Right lobe of liver (tissue), 6 donors: ENCODE results near the gene TMEFF2. TPM values are rescaled to one million over a fixed set of nuclear protein-coding genes. Genes with fewer than 3 reads are reported as not detected.
A peak's percentile ranks its signal among the peaks of the same experiment; 100 is the strongest.
"Not testable (repeated sequence)": the region's sequence is repeated elsewhere in the genome, so short reads cannot be mapped to it uniquely, and the experiment has no call there.

Experiments used
- ATAC-seq, 4 donors: fragments of 200-7000 bp; cut with Tn5 transposase; one replicate each; pipeline ENCODE4 v1.9.1; 2020; ENCODE audit warnings: mild to moderate bottlenecking in 4 of 4, moderate library complexity in 4 of 4
- DNase-seq, 3 donors: peaks; one replicate each; pipeline ENCODE4 v3.0.0-alpha.2; 2020
- H3K27ac ChIP-seq, 3 donors: fragments of 200-600 bp; one replicate each; pipeline ENCODE4 v1.8.0; 2022
- H3K27me3 ChIP-seq, 2 donors: fragments of 200-600 bp; one replicate each; pipeline ENCODE4 v1.8.0; 2022
- H3K36me3 ChIP-seq, 4 donors: fragments of 200-600 bp; sonication (generic) in 1 of 4; one replicate each; pipeline versions ENCODE4 v1.5.1 to v1.8.0; 2017 to 2022; ENCODE audit warnings: control low read depth in 1 of 4
- H3K4me1 ChIP-seq, 4 donors: fragments of 200-600 bp; sonication (generic) in 1 of 4; one replicate each; pipeline versions ENCODE4 v1.5.1 to v1.8.0; 2017 to 2022; ENCODE audit warnings: control low read depth in 1 of 4
- H3K4me3 ChIP-seq, 3 donors: fragments of 200-600 bp; one replicate each; pipeline ENCODE4 v1.8.0; 2022
- H3K9me3 ChIP-seq, 4 donors: fragments of 200-600 bp; sonication (generic) in 1 of 4; one replicate each; pipeline versions ENCODE4 v1.5.1 to v1.8.0; 2017 to 2022; ENCODE audit warnings: control low read depth in 1 of 4
- CTCF ChIP-seq, 4 donors: fragments of 200-600 bp in 3 of 4; fragments of 450-650 bp in 1 of 4; IDR thresholded peaks; one replicate each; pipeline versions ENCODE4 v1.5.1 to v1.8.0; 2016 to 2022; ENCODE audit warnings: antibody characterized with exemption in 4 of 4, mild to moderate bottlenecking in 2 of 4
- POLR2A ChIP-seq: fragments of 450-650 bp; IDR thresholded peaks from one replicate; pipeline ENCODE4 v1.6.1; 2017; ENCODE audit warnings: antibody characterized with exemption, mild to moderate bottlenecking
- WGBS: methylation state at CpG from one replicate; pipeline ENCODE4 v1.1.6; 2018; ENCODE audit warnings: low coverage, low lambda C conversion rate; ENCODE audit not compliant: insufficient coverage; ENCODE audit errors: missing lambda C conversion rate; 5-methylcytosine and 5-hydroxymethylcytosine counted together
- intact Hi-C, 2 donors: fragments of 100-400 bp; cut with DNase I; formaldehyde crosslinking; loops; one replicate each; pipeline versions ENCODE4 v1.11.2 to v1.14.1; 2022
- total RNA-seq, 6 experiments: library from RNA; depleted of rRNA in 2 of 6; stranded (reverse); fragments of >200 nt in 2 of 6; fragmentation: NEBNext Ultra II Directional in 3 of 6; extraction: Animal tissue kit (Norgen Biotek cat#: 25700) in 3 of 6; gene quantifications; one replicate each; pipeline versions ENCODE4 v1.1.0 to v1.2.4, GENCODE V29; 2016 to 2023
- donor health status: DM: no; HTN: yes; CAD: no.
- donor health status: DM: no; HTN: no; CAD: no.
- donor health status: DM: no; HTN: no; CAD: no.
- donor health status: DM: no; HTN: yes; CAD: no.
- donor health status: DM: no; HTN: yes; CAD: no.

The TMEFF2 gene
- total RNA-seq, 6 experiments from 2014 or later: not detected

GRCh38 chr2:192137451-192137850 lies 57.3 kb downstream of the TMEFF2 start:
- ATAC-seq: no peak
- Histone ChIP-seq H3K27ac (no peak overlapping the region), H3K4me1 (no peaks in the 10 kb centered on the region), H3K4me3 (no peak overlapping the region), H3K36me3 (no peaks in the 10 kb centered on the region), H3K9me3 (no peaks in the 10 kb centered on the region), H3K27me3 (no peaks in the 10 kb centered on the region)
- TF ChIP-seq POLR2A: no peak
- TF ChIP-seq CTCF (IDR thresholded peaks at IDR 0.05): no peak
- 38% methylated on average over 1 of the region's 1 CpG for WGBS
- no peak for DNase-seq
- intact Hi-C loops: no loop called here

GRCh38 chr2:192132604-192133003 lies 62.1 kb downstream of the TMEFF2 start:
- H3K36me3 ChIP-seq, H3K9me3 ChIP-seq, H3K27ac ChIP-seq, ATAC-seq, H3K27me3 ChIP-seq, DNase-seq, H3K4me3 ChIP-seq, intact Hi-C loops: not testable (repeated sequence)
- WGBS: 86% methylated on average over 3 of the region's 15 CpGs
- H3K4me1 ChIP-seq: peaks cover 0 to 13% (median 1%) of the 10 kb centered on the region in 4 donors

- H3K36me3 ChIP-seq, DNase-seq, intact Hi-C loops, H3K27ac ChIP-seq, H3K4me3 ChIP-seq, H3K9me3 ChIP-seq, H3K27me3 ChIP-seq, ATAC-seq: not testable (repeated sequence)
- H3K4me1 ChIP-seq: peaks cover 0 to 22% (median 6%) of the 10 kb centered on the region in 4 donors
- 93% methylated on average over 5 of the region's 5 CpGs for WGBS
Observed at GRCh38 chr2:192130312-192130711, 64.4 kb downstream of the TMEFF2 start.

GRCh38 chr2:192128655-192129054 lies 66.1 kb downstream of the TMEFF2 start:
- peak; percentile 17 to 58 (median 38) for ATAC-seq

GRCh38 chr2:192127434-192127833 lies 67.3 kb downstream of the TMEFF2 start:
- WGBS: 18% methylated on average over 2 of the region's 2 CpGs
- TF ChIP-seq POLR2A: no peak
- no peak for TF ChIP-seq CTCF (IDR thresholded peaks at IDR 0.05)
- DNase-seq (no peak), ATAC-seq (peak; percentile 59 to 78 (median 60))
- H3K27me3 ChIP-seq: no peaks in the 10 kb centered on the region
- H3K4me1 ChIP-seq: peaks cover 0 to 38% (median 10%) of the 10 kb centered on the region in 4 donors
- peak overlapping the region in 2 of 3 donors; percentile 49 to 77 for H3K27ac ChIP-seq
- intact Hi-C loops: no loop called here
- no peak overlapping the region for H3K4me3 ChIP-seq
- H3K36me3 ChIP-seq: no peaks in the 10 kb centered on the region
- no peaks in the 10 kb centered on the region for H3K9me3 ChIP-seq

More at GRCh38 chr2:192128655-192129054, 66.1 kb downstream of the TMEFF2 start:
- no peak for DNase-seq
- Histone ChIP-seq H3K27me3 (no peaks in the 10 kb centered on the region), H3K36me3 (no peaks in the 10 kb centered on the region), H3K4me1 (peaks cover 0 to 36% (median 7%) of the 10 kb centered on the region in 4 donors), H3K9me3 (no peaks in the 10 kb centered on the region), H3K27ac (peak overlapping the region in 2 of 3 donors; percentile 49 to 77), H3K4me3 (no peak overlapping the region)
- intact Hi-C loops: no loop called here
- 14% methylated on average over 4 of the region's 4 CpGs for WGBS
- TF ChIP-seq POLR2A: no peak
- TF ChIP-seq CTCF (IDR thresholded peaks at IDR 0.05): no peak

GRCh38 chr2:192126912-192127311 lies 67.8 kb downstream of the TMEFF2 start:
- Histone ChIP-seq H3K36me3 (no peaks in the 10 kb centered on the region), H3K4me1 (peaks cover 0 to 38% (median 10%) of the 10 kb centered on the region in 4 donors), H3K27me3 (no peaks in the 10 kb centered on the region), H3K9me3 (no peaks in the 10 kb centered on the region), H3K4me3 (no peak overlapping the region), H3K27ac (peak overlapping the region in 2 of 3 donors; percentile 49 to 77)
- TF ChIP-seq CTCF (IDR thresholded peaks at IDR 0.05): no peak
- TF ChIP-seq POLR2A: no peak
- intact Hi-C loops: no loop called here
- DNase-seq (no peak), ATAC-seq (peak; percentile 12 to 36 (median 25))
